ENCODE measurements around the gene NUP98.

GRCh38 chr11:3709977-3710376, 87.4 kb downstream of the NUP98 start:
- TF ChIP-seq EZH2 (IDR thresholded peaks at IDR 0.05; ENCODE audit: borderline replicate concordance, low read depth, low read length, severe bottlenecking) (no peak), CTCF (IDR thresholded peaks at IDR 0.05; ENCODE audit: borderline replicate concordance, extremely low read depth, low read length, poor library complexity, severe bottlenecking) (no peak)

Measured in DND-41 (cell line).